H1 (cell line): Measurements from ENCODE around the gene MDC1. TPM values are rescaled to one million over a fixed set of nuclear protein-coding genes. Genes with fewer than 3 reads are reported as not detected.

Experiments used
- CTCF ChIA-PET: fragments of 300-600 bp; sonication (Branson Sonifier 250); formaldehyde crosslinking; loops from one replicate; lab custom pipeline; 2021; ENCODE audit not compliant: partially characterized antibody; lab: Charles Lee
- POLR2A ChIA-PET: fragments of 300-600 bp; sonication (Branson Sonifier 250); formaldehyde crosslinking; loops from one replicate; lab custom pipeline; 2021; ENCODE audit warnings: inconsistent platforms; ENCODE audit not compliant: partially characterized antibody; lab: Charles Lee
- DNase-seq, 2 experiments: peaks; one replicate each; pipeline versions ENCODE4 v3.0.0 to v3.0.0-alpha.2; 2010 to 2022; ENCODE audit warnings: low spot score in 2 of 2, low read depth in 1 of 2, mixed read lengths in 1 of 2
- FAIRE-seq: peaks from 2 replicates; lab custom pipeline; 2011; peaks lifted over from hg19 to GRCh38; lab: Jason Lieb, UNC
- H2AFZ ChIP-seq: 2 replicates; pipeline ENCODE4 v1.8.1; 2012; ENCODE audit warnings: low read length, inconsistent platforms
- H2AK5ac ChIP-seq: 2 replicates; pipeline ENCODE4 v1.6.1; 2013; ENCODE audit warnings: low read depth, low read length
- H2BK120ac ChIP-seq: replicated peaks from 2 replicates; pipeline ENCODE3; 2013; ENCODE audit warnings: low read depth, low read length, inconsistent platforms
- H2BK12ac ChIP-seq: 2 replicates; pipeline ENCODE4 v1.6.1; 2013; ENCODE audit warnings: low read depth, low read length
- H2BK15ac ChIP-seq: 2 replicates; pipeline ENCODE4 v1.6.1; 2013; ENCODE audit warnings: low read length
- H2BK20ac ChIP-seq: 2 replicates; pipeline ENCODE4 v1.6.1; 2013; ENCODE audit warnings: low read length
- H2BK5ac ChIP-seq: 2 replicates; pipeline ENCODE4 v1.6.1; 2013; ENCODE audit warnings: low read depth, low read length
- H3K14ac ChIP-seq: 2 replicates; pipeline ENCODE4 v1.6.1; 2013; ENCODE audit warnings: inconsistent platforms; ENCODE audit not compliant: insufficient read length
- H3K18ac ChIP-seq: 2 replicates; pipeline ENCODE4 v1.6.1; 2013; ENCODE audit warnings: low read length; ENCODE audit errors: extremely low read depth
- H3K23ac ChIP-seq: 2 replicates; pipeline ENCODE4 v1.6.1; 2013; ENCODE audit warnings: inconsistent platforms; ENCODE audit not compliant: insufficient read length
- H3K23me2 ChIP-seq: 2 replicates; pipeline ENCODE4 v1.6.1; 2013; ENCODE audit warnings: low read depth, low read length
- H3K27ac ChIP-seq: 2 replicates; pipeline ENCODE4 v1.6.1; 2011; ENCODE audit warnings: low read depth, low read length, inconsistent platforms
- H3K27me3 ChIP-seq, 4 experiments: replicated peaks in 1 of 4; 1 replicate in 1 of 4; 2 replicates in 3 of 4; pipeline versions ENCODE4 v1.6.1 to v1.8.1; 2011 to 2013; ENCODE audit warnings: low read length in 3 of 4, mild to moderate bottlenecking in 3 of 4, inconsistent platforms in 2 of 4, mixed read lengths in 2 of 4, moderate library complexity in 1 of 4; ENCODE audit not compliant: control insufficient read depth in 3 of 4, insufficient read depth in 3 of 4; ENCODE audit errors: extremely low read depth in 1 of 4
- H3K36me3 ChIP-seq, 4 experiments: 2 replicates each; pipeline versions ENCODE4 v1.6.1 to v1.8.1; 2011 to 2013; ENCODE audit warnings: mild to moderate bottlenecking in 4 of 4, low read length in 3 of 4, moderate library complexity in 2 of 4, control low read depth in 1 of 4, inconsistent platforms in 1 of 4; ENCODE audit not compliant: insufficient read depth in 4 of 4, control insufficient read depth in 2 of 4
- H3K4ac ChIP-seq: replicated peaks from 2 replicates; pipeline ENCODE3; 2013; ENCODE audit warnings: low read length, low read depth, mixed read lengths, inconsistent platforms; ENCODE audit not compliant: insufficient read length
- H3K4me1 ChIP-seq, 4 experiments: replicated peaks in 1 of 4; 1 replicate in 1 of 4; 2 replicates in 3 of 4; pipeline versions ENCODE4 v1.6.1 to v1.8.1; 2011 to 2013; ENCODE audit warnings: low read length in 3 of 4, inconsistent platforms in 2 of 4, mixed read lengths in 1 of 4; ENCODE audit not compliant: insufficient read depth in 4 of 4, control insufficient read depth in 3 of 4
- H3K4me2 ChIP-seq, 2 experiments: 2 replicates each; pipeline versions ENCODE4 v1.6.1 to v1.8.1; 2011 to 2013; ENCODE audit warnings: low read depth in 2 of 2, low read length in 2 of 2, control low read depth in 1 of 2, inconsistent platforms in 1 of 2, mild to moderate bottlenecking in 1 of 2; ENCODE audit not compliant: insufficient read depth in 1 of 2
- H3K4me3 ChIP-seq, 4 experiments: fragments of 200-600, 300-600 bp in 1 of 4; sonication (generic), shearing (Covaris generic), sonication (Bioruptor Twin) in 1 of 4; 2 replicates each; pipeline versions ENCODE4 v1.5.1 to v1.8.1; 2011 to 2016; ENCODE audit warnings: low read length in 4 of 4, low read depth in 3 of 4, control low read depth in 2 of 4, inconsistent platforms in 2 of 4, mild to moderate bottlenecking in 2 of 4, mixed read lengths in 1 of 4, moderate library complexity in 1 of 4; ENCODE audit not compliant: insufficient read depth in 2 of 4; ENCODE audit errors: extremely low read depth in 1 of 4
- H3K56ac ChIP-seq: replicated peaks from 2 replicates; pipeline ENCODE3; 2013; ENCODE audit warnings: low read depth, mild to moderate bottlenecking, mixed read lengths, low read length, inconsistent platforms; ENCODE audit not compliant: insufficient read length
- H3K79me1 ChIP-seq: 2 replicates; pipeline ENCODE4 v1.6.1; 2013; ENCODE audit warnings: low read depth, low read length, control low read depth
- H3K79me2 ChIP-seq, 2 experiments: 2 replicates each; pipeline versions ENCODE4 v1.6.1 to v1.8.1; 2012 to 2013; ENCODE audit warnings: low read length in 2 of 2, mild to moderate bottlenecking in 2 of 2, inconsistent platforms in 1 of 2; ENCODE audit not compliant: insufficient read depth in 2 of 2, control insufficient read depth in 1 of 2
- H3K9ac ChIP-seq, 4 experiments: replicated peaks in 1 of 4; 1 replicate in 1 of 4; 2 replicates in 3 of 4; pipeline versions ENCODE4 v1.6.1 to v1.8.1; 2011 to 2013; ENCODE audit warnings: low read depth in 3 of 4, low read length in 3 of 4, control low read depth in 2 of 4, mild to moderate bottlenecking in 2 of 4, moderate library complexity in 2 of 4, inconsistent platforms in 1 of 4; ENCODE audit errors: extremely low read depth in 1 of 4
- H3K9me3 ChIP-seq, 2 experiments: 2 replicates each; pipeline versions ENCODE4 v1.6.1 to v1.8.1; 2012 to 2013; ENCODE audit warnings: mild to moderate bottlenecking in 2 of 2, moderate library complexity in 2 of 2, control low read depth in 1 of 2, inconsistent platforms in 1 of 2, low read depth in 1 of 2, low read length in 1 of 2, mixed read lengths in 1 of 2; ENCODE audit not compliant: insufficient read depth in 2 of 2
- H4K20me1 ChIP-seq, 2 experiments: replicated peaks in 1 of 2; 2 replicates each; pipeline versions ENCODE3 to v1.8.1; 2011 to 2013; ENCODE audit warnings: inconsistent platforms in 2 of 2, low read length in 2 of 2, mild to moderate bottlenecking in 1 of 2; ENCODE audit not compliant: insufficient read depth in 2 of 2, control insufficient read depth in 1 of 2
- H4K5ac ChIP-seq: 2 replicates; pipeline ENCODE4 v1.6.1; 2013; ENCODE audit warnings: low read length, low read depth, mixed read lengths, inconsistent platforms; ENCODE audit not compliant: insufficient read length
- H4K8ac ChIP-seq: 2 replicates; pipeline ENCODE4 v1.8.0; 2013; ENCODE audit warnings: mild to moderate bottlenecking, moderate library complexity, low read length, inconsistent platforms; ENCODE audit not compliant: insufficient read depth; ENCODE audit errors: extremely low read depth
- H4K91ac ChIP-seq: replicated peaks from 2 replicates; pipeline ENCODE3; 2013; ENCODE audit warnings: low read length, mixed read lengths, inconsistent platforms; ENCODE audit not compliant: insufficient read length
- BACH1 ChIP-seq: IDR thresholded peaks from 2 replicates; pipeline ENCODE4 v1.6.1; 2012; ENCODE audit warnings: low read length, improper control_type of control experiment
- CBX8 ChIP-seq: fragments of 300-800, 300-1000 bp; sonication (generic); IDR thresholded peaks from 2 replicates; pipeline ENCODE4 v1.7.1; 2016; ENCODE audit warnings: low read depth, low read length, borderline replicate concordance
- CHD1 ChIP-seq: IDR thresholded peaks from 2 replicates; pipeline ENCODE4 v1.6.1; 2012; ENCODE audit warnings: low read depth, low read length, improper control_type of control experiment
- CREB1 ChIP-seq: IDR thresholded peaks from 2 replicates; pipeline ENCODE4 v1.6.1; 2012; ENCODE audit warnings: inconsistent platforms
- EP300 ChIP-seq, 2 experiments: IDR thresholded peaks; 1 replicate in 1 of 2; 2 replicates in 1 of 2; pipeline ENCODE4 v1.6.1; 2011 to 2012; ENCODE audit warnings: low read depth in 2 of 2, low read length in 2 of 2, mild to moderate bottlenecking in 2 of 2, borderline replicate concordance in 1 of 2, inconsistent platforms in 1 of 2, moderate library complexity in 1 of 2
- NRF1 ChIP-seq: IDR thresholded peaks from 2 replicates; pipeline ENCODE4 v1.6.1; 2011; ENCODE audit warnings: mild to moderate bottlenecking, low read depth, low read length, improper control_type of control experiment
- POLR2AphosphoS5 ChIP-seq: IDR thresholded peaks from 2 replicates; pipeline ENCODE4 v1.6.1; 2011; ENCODE audit warnings: low read depth, low read length
- RXRA ChIP-seq: IDR thresholded peaks from 2 replicates; pipeline ENCODE4 v1.6.1; 2011; ENCODE audit warnings: low read depth, mild to moderate bottlenecking, low read length, moderate library complexity; ENCODE audit not compliant: insufficient read depth
- SIRT6 ChIP-seq: IDR thresholded peaks from one replicate; pipeline ENCODE4 v1.7.1; 2012; ENCODE audit warnings: low read length, inconsistent platforms
- SUZ12 ChIP-seq: fragments of 200-600 bp; sonication (generic); IDR thresholded peaks from 2 replicates; pipeline ENCODE4 v1.6.1; 2012; ENCODE audit warnings: mild to moderate bottlenecking, inconsistent platforms, low read length, moderate library complexity, mixed read lengths
- TAF1 ChIP-seq: IDR thresholded peaks from 2 replicates; pipeline ENCODE4 v1.6.1; 2011; ENCODE audit warnings: mild to moderate bottlenecking, low read depth, low read length
- WGBS, 2 experiments: shearing (Covaris generic) in 1 of 2; methylation state at CpG; one replicate each; pipeline versions ENCODE4 v1.1.6 to v1.1.7; 2013 to 2015; ENCODE audit warnings: low lambda C conversion rate in 2 of 2, mixed read lengths in 2 of 2, inconsistent platforms in 1 of 2, low coverage in 1 of 2, missing lambda C conversion rate in 1 of 2; ENCODE audit not compliant: insufficient replicate concordance in 2 of 2, insufficient coverage in 1 of 2, insufficient read length in 1 of 2; ENCODE audit errors: extremely low coverage in 1 of 2, missing lambda C conversion rate in 1 of 2; 5-methylcytosine and 5-hydroxymethylcytosine counted together
- polyA plus RNA-seq, 7 experiments: library from polyadenylated mRNA; depleted of rRNA in 3 of 7; stranded (reverse) in 5 of 7; unstranded in 2 of 7; fragments of >200 nt in 5 of 7; fragments of 200-250 nt in 2 of 7; gene quantifications; 1 replicate in 5 of 7; 2 replicates in 1 of 7; 4 replicates in 1 of 7; pipeline versions ENCODE4 v1.2.1 to v1.2.3, GENCODE V29; 2011 to 2013; ENCODE audit warnings: missing spikeins in 2 of 7, mixed read lengths in 2 of 7
- total RNA-seq: library from RNA; stranded (reverse); fragmentation: NEBNext Ultra II Directional; extraction: Animal tissue kit (Norgen Biotek cat#: 25700); gene quantifications from 2 replicates; pipeline ENCODE4 v1.2.1, GENCODE V29; 2021
- TF ChIP-seq, protein P1 (sequence below): IDR thresholded peaks from 2 replicates; pipeline ENCODE4 v1.6.1; 2012; ENCODE audit warnings: low read length, inconsistent platforms

MDC1 gene
- total and polyA plus RNA-seq, 2 of the 8 experiments (the other 6 are each of a cell fraction or from before 2014, with no cell fraction given) = 29.9 to 81.1 TPM

GRCh38 chr6:30727920-30728553, 11.0 kb upstream of the MDC1 start:
- Histone ChIP-seq H4K5ac (no peak overlapping the region), H2AFZ (no peak overlapping the region), H3K36me3 (peaks cover 24 to 46% (median 33%) of the 10 kb centered on the region in 4 experiments), H3K56ac (no peak overlapping the region), H2AK5ac (no peak overlapping the region), H3K23ac (no peak overlapping the region), H2BK15ac (no peak overlapping the region), H2BK20ac (no peak overlapping the region), H3K79me2 (peaks cover 0 to 10% of the 10 kb centered on the region in 2 experiments; a peak in 2 of 4 replicates), H2BK5ac (no peak overlapping the region), H3K4me3 (no peak overlapping the region), H3K14ac (no peak overlapping the region), H4K91ac (no peak overlapping the region), H3K23me2 (no peaks in the 10 kb centered on the region), H3K4me1 (0 out of 7 replicates have a peak, but pooled peaks cover 0 to 2% (median 0%) of the 10 kb centered on the region in 4 experiments), H4K20me1 (peaks cover 12% of the 10 kb centered on the region in 2 experiments), H3K4ac (no peak overlapping the region), H3K9me3 (no peaks in the 10 kb centered on the region), H3K27me3 (no peaks in the 10 kb centered on the region), H3K18ac (no peak overlapping the region), H4K8ac (no peak overlapping the region), H3K27ac (no peak overlapping the region), H2BK120ac (no peak overlapping the region), H3K79me1 (no peaks in the 10 kb centered on the region), H3K9ac (no peak overlapping the region; a peak in 1 of 7 replicates), H3K4me2 (no peak overlapping the region), H2BK12ac (no peak overlapping the region)
- FAIRE-seq = no peak
- 97% methylated on average over 5 of the region's 7 CpGs; no CpG with 5 or more reads in 1 of the 2 experiments for WGBS, 2 experiments
- ChIA-PET CTCF (interaction anchor here (0.6 to 11.8 kb wide), 9 partner anchors 9 to 183 kb away, joined by 3 to 147 read pairs (median 4); partner anchors contain the start of gene DHX16), POLR2A (interaction anchor here (0.6 to 35.9 kb wide), 9 partner anchors 4 to 237 kb away, joined by 3 to 732 read pairs (median 115); partner anchors contain the start of genes DHX16, FLOT1, IER3 and MDC1)
- DNase-seq = no peak
- no peak for TF ChIP-seq TAF1
- no peak for TF ChIP-seq POLR2AphosphoS5
- TF ChIP-seq CBX8 = no peak
- no peak for TF ChIP-seq SUZ12
- no peak for TF ChIP-seq EP300 (IDR thresholded peaks at IDR 0.05; ENCODE audit: borderline replicate concordance in 1 of 2, low read depth in 2 of 2, low read length in 2 of 2)
- TF ChIP-seq SIRT6 = no peak
- TF ChIP-seq, protein P1, sequence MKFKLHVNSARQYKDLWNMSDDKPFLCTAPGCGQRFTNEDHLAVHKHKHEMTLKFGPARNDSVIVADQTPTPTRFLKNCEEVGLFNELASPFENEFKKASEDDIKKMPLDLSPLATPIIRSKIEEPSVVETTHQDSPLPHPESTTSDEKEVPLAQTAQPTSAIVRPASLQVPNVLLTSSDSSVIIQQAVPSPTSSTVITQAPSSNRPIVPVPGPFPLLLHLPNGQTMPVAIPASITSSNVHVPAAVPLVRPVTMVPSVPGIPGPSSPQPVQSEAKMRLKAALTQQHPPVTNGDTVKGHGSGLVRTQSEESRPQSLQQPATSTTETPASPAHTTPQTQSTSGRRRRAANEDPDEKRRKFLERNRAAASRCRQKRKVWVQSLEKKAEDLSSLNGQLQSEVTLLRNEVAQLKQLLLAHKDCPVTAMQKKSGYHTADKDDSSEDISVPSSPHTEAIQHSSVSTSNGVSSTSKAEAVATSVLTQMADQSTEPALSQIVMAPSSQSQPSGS = no peak
- TF ChIP-seq CHD1 = no peak
- no peak for TF ChIP-seq BACH1
- TF ChIP-seq RXRA = no peak
- TF ChIP-seq CREB1 = no peak
- TF ChIP-seq NRF1 = no peak
